ENCODE data around the gene PLPP7. TPM values are rescaled to one million over a fixed set of nuclear protein-coding genes. Genes with fewer than 3 reads are reported as not detected.

PLPP7 gene
- total RNA-seq, 1 experiment from 2014 or later, result not detected

DNA sequence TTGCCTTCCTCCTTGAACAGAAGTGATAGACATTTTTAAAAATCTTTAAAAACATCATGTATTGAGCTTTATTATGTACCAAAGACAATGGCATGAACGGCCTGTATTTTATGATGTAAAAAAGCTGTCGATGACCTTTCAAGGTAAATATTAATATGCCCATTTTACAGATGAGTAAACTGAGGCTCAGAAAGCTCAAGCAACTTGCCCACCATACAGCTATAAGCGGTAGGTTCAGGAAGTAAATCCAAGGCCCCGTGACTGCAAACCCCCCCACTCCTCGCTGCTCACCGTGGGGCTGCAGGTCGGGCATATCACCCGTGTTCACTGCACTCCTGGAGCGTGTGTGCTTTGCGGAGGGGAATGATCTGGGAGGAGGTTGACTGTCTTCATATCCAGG, 3.4 kb downstream of the PLPP7 start:
- Histone ChIP-seq H3K4me1 (ENCODE audit: low read length) (peaks cover 4% of the 10 kb centered on the region; the same call in 1 of the 2 replicates), H2AFZ (ENCODE audit: low read length) (no peak overlapping the region), H3K36me3 (ENCODE audit: insufficient read depth, low read length) (no peaks in the 10 kb centered on the region), H3K27me3 (ENCODE audit: low read length) (no peaks in the 10 kb centered on the region), H3K4me2 (ENCODE audit: low read depth, low read length, poor library complexity, severe bottlenecking) (no peak overlapping the region), H3K27ac (ENCODE audit: low read length) (no peak overlapping the region), H3K9me2 (replicated peaks; ENCODE audit: insufficient read depth, low read length) (no peaks in the 10 kb centered on the region), H3K9me3 (ENCODE audit: low read length) (no peaks in the 10 kb centered on the region), H3K79me2 (ENCODE audit: low read length) (no peaks in the 10 kb centered on the region), H3K9ac (ENCODE audit: low read length) (no peak overlapping the region), H3K4me3 (ENCODE audit: low read length) (no peak overlapping the region), H4K20me1 (ENCODE audit: insufficient read depth, low read depth, low read length) (no peaks in the 10 kb centered on the region)
- DNase-seq, result no peak

DNA sequence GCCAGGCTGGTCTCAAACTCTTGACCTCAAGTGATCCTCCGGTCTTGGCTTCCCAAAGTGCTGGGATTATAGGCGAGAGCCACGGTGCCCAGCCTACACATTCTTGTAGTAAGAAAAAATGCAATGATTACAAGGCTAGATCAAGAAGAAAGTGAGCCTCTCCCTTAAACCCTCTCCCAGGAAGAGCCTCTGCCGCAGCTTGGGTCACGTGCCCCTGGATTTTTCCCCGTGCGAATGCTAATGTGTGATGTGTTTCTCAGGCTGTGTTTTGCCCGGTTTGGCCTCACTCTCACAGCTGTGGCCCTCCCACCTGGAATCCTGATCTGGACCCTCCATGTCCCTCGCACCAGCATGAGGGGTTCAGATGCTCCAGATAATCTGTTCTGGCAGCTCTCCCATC, 6.9 kb downstream of the PLPP7 start:
- Histone ChIP-seq H2AFZ (ENCODE audit: low read length) (no peak overlapping the region), H3K9ac (ENCODE audit: low read length) (no peak overlapping the region), H3K27me3 (ENCODE audit: low read length) (no peaks in the 10 kb centered on the region), H4K20me1 (ENCODE audit: insufficient read depth, low read depth, low read length) (no peaks in the 10 kb centered on the region), H3K4me3 (ENCODE audit: low read length) (no peak overlapping the region), H3K27ac (ENCODE audit: low read length) (no peak overlapping the region), H3K9me3 (ENCODE audit: low read length) (no peaks in the 10 kb centered on the region), H3K79me2 (ENCODE audit: low read length) (no peaks in the 10 kb centered on the region), H3K4me1 (ENCODE audit: low read length) (peaks cover 3% of the 10 kb centered on the region), H3K36me3 (ENCODE audit: insufficient read depth, low read length) (no peaks in the 10 kb centered on the region), H3K9me2 (replicated peaks; ENCODE audit: insufficient read depth, low read length) (no peaks in the 10 kb centered on the region), H3K4me2 (ENCODE audit: low read depth, low read length, poor library complexity, severe bottlenecking) (no peak overlapping the region)
- no peak for DNase-seq

DNA sequence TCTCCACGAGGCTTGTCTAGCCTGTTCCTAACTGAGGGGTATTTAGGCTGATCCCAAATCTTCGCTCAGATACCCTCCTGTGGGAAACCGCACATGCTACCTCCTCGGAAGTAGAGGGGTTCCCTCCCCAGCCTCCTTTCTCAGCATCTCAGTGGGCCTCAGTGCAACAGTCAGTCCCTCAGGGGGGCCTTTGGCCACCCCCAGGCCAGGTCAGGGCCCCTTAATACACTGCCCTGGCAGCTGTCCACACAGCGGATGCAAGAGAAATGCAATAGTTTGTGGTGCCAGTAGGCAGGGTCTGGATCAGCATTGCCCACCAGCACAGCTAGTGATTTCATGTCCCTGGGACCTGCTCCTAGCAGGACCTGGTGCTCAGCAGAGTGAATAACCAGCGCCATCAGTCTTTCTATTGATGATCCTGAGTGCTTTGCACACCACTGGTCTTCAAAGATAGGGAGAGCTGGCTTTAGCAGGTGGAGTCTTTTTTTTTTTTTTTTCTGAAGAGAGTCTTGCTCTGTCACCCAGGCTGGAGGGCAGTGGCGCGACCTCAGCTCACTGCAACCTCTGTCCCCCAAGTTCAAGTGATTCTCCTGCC, 7.5 kb downstream of the PLPP7 start:
- no peaks in the 10 kb centered on the region for H3K9me3 ChIP-seq (ENCODE audit: low read length)
- no peak overlapping the region for H3K9ac ChIP-seq (ENCODE audit: low read length)
- H3K4me1 ChIP-seq (ENCODE audit: low read length), result peaks cover 4% of the 10 kb centered on the region
- H3K9me2 ChIP-seq (replicated peaks; ENCODE audit: insufficient read depth, low read length), result no peaks in the 10 kb centered on the region
- no peak overlapping the region for H3K27ac ChIP-seq (ENCODE audit: low read length)
- H3K79me2 ChIP-seq (ENCODE audit: low read length), result no peaks in the 10 kb centered on the region
- no peak overlapping the region for H3K4me3 ChIP-seq (ENCODE audit: low read length)
- no peak overlapping the region for H2AFZ ChIP-seq (ENCODE audit: low read length)
- no peak for DNase-seq
- no peaks in the 10 kb centered on the region for H4K20me1 ChIP-seq (ENCODE audit: insufficient read depth, low read depth, low read length)
- no peaks in the 10 kb centered on the region for H3K36me3 ChIP-seq (ENCODE audit: insufficient read depth, low read length)
- H3K4me2 ChIP-seq (ENCODE audit: low read depth, low read length, poor library complexity, severe bottlenecking), result no peak overlapping the region
- H3K27me3 ChIP-seq (ENCODE audit: low read length), result no peaks in the 10 kb centered on the region

DNA sequence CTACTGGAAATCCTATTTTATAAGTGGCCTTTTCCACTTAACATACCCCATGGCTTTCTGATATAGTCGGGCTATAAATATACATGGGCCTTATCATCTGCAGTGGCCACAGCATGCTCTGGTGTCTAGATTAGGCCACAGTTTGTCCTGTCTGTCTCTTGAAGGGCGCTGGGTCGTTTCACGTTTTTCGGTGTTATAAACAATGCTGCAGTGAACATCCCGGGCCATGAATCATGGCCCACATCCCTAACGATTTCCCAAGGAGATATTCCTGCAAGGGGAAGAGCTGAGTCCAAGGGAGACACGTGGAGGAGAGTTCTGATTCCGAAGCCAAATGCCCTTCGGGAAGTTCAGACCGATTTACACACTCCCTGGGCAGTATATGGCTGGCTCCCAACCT, 8.4 kb downstream of the PLPP7 start:
- Histone ChIP-seq H3K4me2 (ENCODE audit: low read depth, low read length, poor library complexity, severe bottlenecking) (no peak overlapping the region), H3K79me2 (ENCODE audit: low read length) (no peaks in the 10 kb centered on the region), H3K27me3 (ENCODE audit: low read length) (no peaks in the 10 kb centered on the region), H3K9me3 (ENCODE audit: low read length) (no peaks in the 10 kb centered on the region), H2AFZ (ENCODE audit: low read length) (no peak overlapping the region), H3K9ac (ENCODE audit: low read length) (no peak overlapping the region), H3K4me3 (ENCODE audit: low read length) (no peak overlapping the region), H3K9me2 (replicated peaks; ENCODE audit: insufficient read depth, low read length) (no peaks in the 10 kb centered on the region), H3K36me3 (ENCODE audit: insufficient read depth, low read length) (no peaks in the 10 kb centered on the region), H3K27ac (ENCODE audit: low read length) (no peak overlapping the region), H4K20me1 (ENCODE audit: insufficient read depth, low read depth, low read length) (no peaks in the 10 kb centered on the region), H3K4me1 (ENCODE audit: low read length) (peaks cover 4% of the 10 kb centered on the region)
- DNase-seq, result no peak

DNA sequence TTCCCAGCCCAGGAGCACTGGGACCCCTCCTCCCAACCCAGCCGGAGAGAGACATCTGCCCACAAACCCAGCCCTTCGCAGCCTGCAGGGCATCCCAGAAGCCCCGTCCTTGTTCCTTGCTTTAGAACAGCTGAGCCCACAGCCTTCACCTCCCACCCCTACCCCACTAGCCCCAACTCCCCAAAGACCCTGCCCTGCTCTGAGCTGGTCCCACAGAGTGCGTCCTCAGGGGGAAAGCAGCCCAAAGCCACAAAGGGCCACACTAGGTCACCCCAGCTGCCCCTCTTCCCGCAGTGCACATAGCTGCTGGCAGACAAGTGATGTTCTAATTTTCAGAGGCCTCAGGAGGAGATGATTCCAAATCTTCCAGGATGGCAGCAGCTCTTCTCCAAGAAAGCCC, 8.8 kb downstream of the PLPP7 start:
- Histone ChIP-seq H3K27me3 (ENCODE audit: low read length) (no peaks in the 10 kb centered on the region), H3K27ac (ENCODE audit: low read length) (no peak overlapping the region), H3K4me2 (ENCODE audit: low read depth, low read length, poor library complexity, severe bottlenecking) (no peak overlapping the region), H3K9me2 (replicated peaks; ENCODE audit: insufficient read depth, low read length) (no peaks in the 10 kb centered on the region), H3K79me2 (ENCODE audit: low read length) (no peaks in the 10 kb centered on the region), H3K36me3 (ENCODE audit: insufficient read depth, low read length) (no peaks in the 10 kb centered on the region), H4K20me1 (ENCODE audit: insufficient read depth, low read depth, low read length) (no peaks in the 10 kb centered on the region), H3K4me3 (ENCODE audit: low read length) (no peak overlapping the region), H3K9me3 (ENCODE audit: low read length) (no peaks in the 10 kb centered on the region), H2AFZ (ENCODE audit: low read length) (no peak overlapping the region), H3K9ac (ENCODE audit: low read length) (no peak overlapping the region), H3K4me1 (ENCODE audit: low read length) (peaks cover 4% of the 10 kb centered on the region)
- no peak for DNase-seq

DNA sequence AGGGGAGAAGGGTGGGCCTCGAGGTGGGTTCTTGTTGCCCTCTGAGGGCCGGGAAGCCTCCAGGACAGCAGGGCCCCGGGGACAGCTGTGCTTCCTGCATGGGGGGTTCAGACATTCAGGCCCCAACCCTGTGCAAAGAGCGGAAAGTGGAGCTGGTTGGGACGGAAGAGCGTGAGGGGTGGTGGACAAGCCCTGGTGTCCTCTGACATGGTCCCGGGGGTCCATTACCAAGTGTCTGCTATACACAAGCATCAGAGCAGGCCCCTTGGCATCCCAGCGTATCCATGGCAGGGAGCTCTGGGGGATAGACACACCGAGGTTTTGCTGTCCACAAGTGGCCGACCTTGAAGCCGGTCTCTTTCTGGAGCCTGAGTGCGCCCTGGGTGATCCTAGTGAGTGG, 9.3 kb downstream of the PLPP7 start:
- H3K9me3 ChIP-seq (ENCODE audit: low read length), result no peaks in the 10 kb centered on the region
- H3K79me2 ChIP-seq (ENCODE audit: low read length), result no peaks in the 10 kb centered on the region
- no peaks in the 10 kb centered on the region for H3K36me3 ChIP-seq (ENCODE audit: insufficient read depth, low read length)
- no peaks in the 10 kb centered on the region for H3K9me2 ChIP-seq (replicated peaks; ENCODE audit: insufficient read depth, low read length)
- no peaks in the 10 kb centered on the region for H3K27me3 ChIP-seq (ENCODE audit: low read length)
- H4K20me1 ChIP-seq (ENCODE audit: insufficient read depth, low read depth, low read length), result no peaks in the 10 kb centered on the region
- H3K4me2 ChIP-seq (ENCODE audit: low read depth, low read length, poor library complexity, severe bottlenecking), result no peak overlapping the region
- no peak overlapping the region for H3K27ac ChIP-seq (ENCODE audit: low read length)
- H2AFZ ChIP-seq (ENCODE audit: low read length), result no peak overlapping the region
- H3K4me3 ChIP-seq (ENCODE audit: low read length), result no peak overlapping the region
- no peak for DNase-seq
- no peak overlapping the region for H3K9ac ChIP-seq (ENCODE audit: low read length)
- peaks cover 4% of the 10 kb centered on the region for H3K4me1 ChIP-seq (ENCODE audit: low read length)

DNA sequence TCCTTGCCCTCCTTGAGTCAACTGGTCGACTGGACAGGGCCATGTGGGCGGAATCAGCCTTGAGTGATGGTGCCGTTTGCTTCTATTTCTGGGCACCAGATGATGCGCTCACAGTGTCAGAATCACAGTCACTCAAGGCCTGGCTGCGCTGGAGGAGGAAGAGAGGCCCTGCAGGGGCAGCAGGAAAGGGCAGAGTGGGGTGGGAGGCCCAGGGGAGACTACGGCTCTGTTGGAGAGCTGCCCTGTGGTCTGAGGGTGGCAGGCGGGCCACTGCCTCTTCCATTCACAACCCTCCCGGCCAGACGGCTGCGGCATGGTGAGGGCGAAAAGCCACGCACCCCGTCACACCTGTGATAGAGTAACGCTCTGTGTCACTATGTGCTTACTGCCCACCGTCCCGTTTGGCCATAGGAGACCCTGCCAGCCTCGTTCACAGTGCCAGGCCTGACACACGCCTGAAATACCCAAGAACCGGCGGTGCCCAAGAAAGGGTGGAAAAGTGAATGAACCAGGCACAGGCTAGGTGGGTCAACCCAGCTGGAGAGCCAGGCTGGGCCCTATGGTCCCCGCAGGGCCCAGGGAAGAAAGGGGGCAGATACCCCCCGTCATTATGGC, 9.9 kb downstream of the PLPP7 start:
- Histone ChIP-seq H3K79me2 (ENCODE audit: low read length) (no peaks in the 10 kb centered on the region), H3K27me3 (ENCODE audit: low read length) (no peaks in the 10 kb centered on the region), H3K9me3 (ENCODE audit: low read length) (no peaks in the 10 kb centered on the region), H3K36me3 (ENCODE audit: insufficient read depth, low read length) (no peaks in the 10 kb centered on the region), H3K27ac (ENCODE audit: low read length) (no peak overlapping the region), H4K20me1 (ENCODE audit: insufficient read depth, low read depth, low read length) (no peaks in the 10 kb centered on the region), H2AFZ (ENCODE audit: low read length) (no peak overlapping the region), H3K9ac (ENCODE audit: low read length) (no peak overlapping the region), H3K9me2 (replicated peaks; ENCODE audit: insufficient read depth, low read length) (no peaks in the 10 kb centered on the region), H3K4me1 (ENCODE audit: low read length) (peaks cover 4% of the 10 kb centered on the region), H3K4me2 (ENCODE audit: low read depth, low read length, poor library complexity, severe bottlenecking) (no peak overlapping the region), H3K4me3 (ENCODE audit: low read length) (no peak overlapping the region)
- no peak for DNase-seq

DNA sequence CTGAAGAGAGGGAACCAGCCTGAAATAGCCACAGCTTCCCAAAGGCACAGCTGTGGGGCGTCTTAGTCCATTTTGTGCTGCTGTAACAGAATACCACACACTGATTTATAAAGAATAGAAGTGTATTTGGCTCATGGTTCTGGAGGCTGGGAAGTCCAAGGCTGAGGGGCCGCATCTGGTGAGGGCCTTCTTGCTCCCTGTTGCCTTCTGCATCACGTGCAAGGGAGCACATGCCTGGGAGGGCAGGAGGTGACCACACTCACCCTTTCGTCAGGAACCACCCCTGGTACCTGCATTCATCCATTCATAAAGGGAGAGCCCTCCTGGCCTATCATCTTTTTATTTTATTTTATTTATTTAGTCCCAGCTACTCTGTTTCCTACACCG, 10.4 kb downstream of the PLPP7 start:
- H3K27ac ChIP-seq (ENCODE audit: low read length), result no peak overlapping the region
- no peak for DNase-seq
- no peaks in the 10 kb centered on the region for H3K27me3 ChIP-seq (ENCODE audit: low read length)
- no peak overlapping the region for H3K9ac ChIP-seq (ENCODE audit: low read length)
- no peak overlapping the region for H3K4me2 ChIP-seq (ENCODE audit: low read depth, low read length, poor library complexity, severe bottlenecking)
- no peaks in the 10 kb centered on the region for H3K79me2 ChIP-seq (ENCODE audit: low read length)
- no peaks in the 10 kb centered on the region for H3K36me3 ChIP-seq (ENCODE audit: insufficient read depth, low read length)
- H3K4me1 ChIP-seq (ENCODE audit: low read length), result peaks cover 4% of the 10 kb centered on the region
- H3K4me3 ChIP-seq (ENCODE audit: low read length), result no peak overlapping the region
- H2AFZ ChIP-seq (ENCODE audit: low read length), result no peak overlapping the region
- no peaks in the 10 kb centered on the region for H4K20me1 ChIP-seq (ENCODE audit: insufficient read depth, low read depth, low read length)
- no peaks in the 10 kb centered on the region for H3K9me3 ChIP-seq (ENCODE audit: low read length)
- no peaks in the 10 kb centered on the region for H3K9me2 ChIP-seq (replicated peaks; ENCODE audit: insufficient read depth, low read length)
